Stromal cell of bone marrow (primary cell): ENCODE measurements around the gene DICER1.
"Not testable (repeated sequence)": the region's sequence is repeated elsewhere in the genome, so short reads cannot be mapped to it uniquely, and the experiment has no call there.

Source experiments
- DNase-seq: peaks from one replicate; pipeline ENCODE4 v3.0.0-alpha.2; 2012; ENCODE audit warnings: low read depth

The DICER1 gene

GRCh38 chr14:95146079-95146771 is 11.1 kb downstream of the DICER1 start:
- DNase-seq, result no peak

GRCh38 chr14:95144849-95145248 is 12.5 kb downstream of the DICER1 start:
- DNase-seq, result no peak

- DNase-seq, result peak; percentile 22
Observed at GRCh38 chr14:95143808-95144620, 13.3 kb downstream of the DICER1 start.

GRCh38 chr14:95142208-95142607 is 15.1 kb downstream of the DICER1 start:
- no peak for DNase-seq

GRCh38 chr14:95141684-95142083 is 15.6 kb downstream of the DICER1 start:
- no peak for DNase-seq

GRCh38 chr14:95140060-95140858 is 17.1 kb downstream of the DICER1 start:
- DNase-seq, result peak; percentile 18

GRCh38 chr14:95138876-95139275 is 18.5 kb downstream of the DICER1 start:
- DNase-seq, result peak; percentile 18

GRCh38 chr14:95138455-95138854 is 18.9 kb downstream of the DICER1 start:
- DNase-seq, result not testable (repeated sequence)

GRCh38 chr14:95137804-95138167 is 19.5 kb downstream of the DICER1 start:
- DNase-seq, result no peak

- no peak for DNase-seq
Observed at GRCh38 chr14:95137164-95137803, 20.0 kb downstream of the DICER1 start.

GRCh38 chr14:95136631-95137030 is 20.7 kb downstream of the DICER1 start:
- DNase-seq, result no peak

- DNase-seq, result no peak
Observed at GRCh38 chr14:95134304-95134933, 22.9 kb downstream of the DICER1 start.

- no peak for DNase-seq
Observed at GRCh38 chr14:95133282-95133681, 24.0 kb downstream of the DICER1 start.

GRCh38 chr14:95132760-95133159 is 24.6 kb downstream of the DICER1 start:
- no peak for DNase-seq

- no peak for DNase-seq
Observed at GRCh38 chr14:95130549-95130948, 26.8 kb downstream of the DICER1 start.

- no peak for DNase-seq
Observed at GRCh38 chr14:95128140-95128539, 29.2 kb downstream of the DICER1 start.

- no peak for DNase-seq
Observed at GRCh38 chr14:95127531-95127911, 29.8 kb downstream of the DICER1 start.

- no peak for DNase-seq
Observed at GRCh38 chr14:95126906-95127530, 30.3 kb downstream of the DICER1 start.

- DNase-seq, result no peak
Observed at GRCh38 chr14:95125915-95126314, 31.4 kb downstream of the DICER1 start.

- no peak for DNase-seq
Observed at GRCh38 chr14:95125221-95125620, 32.1 kb downstream of the DICER1 start.

- no peak for DNase-seq
Observed at GRCh38 chr14:95123891-95124579, 33.3 kb downstream of the DICER1 start.
